Adrenal gland (tissue), 12 donors: ENCODE data around the gene CHRNG. TPM values are rescaled to one million over a fixed set of nuclear protein-coding genes. Genes with fewer than 3 reads are reported as not detected.

Experiments
- DNase-seq, 7 donors: peaks; one replicate each; pipeline ENCODE4 v3.0.0-alpha.2; 2019 to 2020
- H3K27ac ChIP-seq, 5 donors: fragments of 200-600 bp; sonication (generic) in 4 of 5; 1 replicate in 3 of 5; 2 replicates in 2 of 5; pipeline versions ENCODE4 v1.5.1 to v1.8.0; 2016 to 2020; ENCODE audit warnings: mild to moderate bottlenecking in 1 of 5
- H3K27me3 ChIP-seq: fragments of 200-600 bp; 2 replicates; pipeline ENCODE4 v1.8.0; 2021
- H3K36me3 ChIP-seq, 2 donors: fragments of 200-600 bp; replicated peaks in 1 of 2; 1 replicate in 1 of 2; 2 replicates in 1 of 2; pipeline versions ENCODE4 v1.5.1 to v1.8.0; 2018 to 2022
- H3K4me1 ChIP-seq, 2 donors: fragments of 200-600 bp; replicated peaks in 1 of 2; 1 replicate in 1 of 2; 2 replicates in 1 of 2; pipeline versions ENCODE4 v1.5.1 to v1.8.0; 2018 to 2021
- H3K4me3 ChIP-seq, 4 donors: fragments of 200-600 bp; sonication (generic) in 3 of 4; one replicate each; pipeline ENCODE4 v1.5.1; 2016 to 2018
- H3K9me3 ChIP-seq, 3 donors: fragments of 200-600 bp; sonication (generic) in 1 of 3; replicated peaks in 1 of 3; 1 replicate in 2 of 3; 2 replicates in 1 of 3; pipeline versions ENCODE4 v1.5.1 to v1.8.0; 2016 to 2021
- POLR2A ChIP-seq, 2 donors: fragments of 450-650 bp; IDR thresholded peaks; one replicate each; pipeline ENCODE4 v1.6.1; 2017; ENCODE audit warnings: antibody characterized with exemption in 2 of 2, mild to moderate bottlenecking in 2 of 2, moderate library complexity in 1 of 2
- WGBS, 4 donors: extraction: QIAGEN DNeasy Blood & Tissue Kit in 2 of 4; methylation state at CpG; one replicate each; pipeline versions ENCODE4 v1.1.5 to v1.1.7; 2013 to 2017; 5-methylcytosine and 5-hydroxymethylcytosine counted together
- intact Hi-C, 2 donors: fragments of 100-400 bp; cut with DNase I; formaldehyde crosslinking; loops; one replicate each; pipeline versions ENCODE4 v1.14.1 to v1.15.0; 2022 to 2023
- polyA plus RNA-seq, 3 donors: library from polyadenylated mRNA; stranded (reverse); fragments of 200-250 nt in 2 of 3; fragments of 350-450 nt in 1 of 3; fragmentation: Illumina TruSeq in 1 of 3; extraction: RNeasy Lipid Tissue Mini Kit (QIAGEN cat#74804) in 1 of 3; gene quantifications; one replicate each; pipeline ENCODE4 v1.2.3, GENCODE V29; 2013 to 2014
- total RNA-seq, 9 donors: library from RNA; depleted of rRNA in 4 of 9; stranded (reverse); fragments of >200 nt in 4 of 9; fragments of 120-200 nt in 1 of 9; fragmentation: NEBNext Ultra II Directional in 1 of 9; extraction: Animal tissue kit (Norgen Biotek cat#: 25700) in 1 of 9; gene quantifications; one replicate each; pipeline versions ENCODE4 v1.1.0 to v1.2.4, GENCODE V29; 2013 to 2023
- TF ChIP-seq, protein P1 (sequence below), 6 experiments: fragments of 450-650 bp in 4 of 6; fragments of 200-600 bp in 2 of 6; sonication (generic) in 1 of 6; IDR thresholded peaks; 1 replicate in 5 of 6; 2 replicates in 1 of 6; pipeline versions ENCODE4 v1.5.1 to v1.8.0; 2016 to 2021; ENCODE audit warnings: antibody characterized with exemption in 6 of 6, mild to moderate bottlenecking in 2 of 6, moderate library complexity in 1 of 6
- donor health status: healthy with polysubstance abuse.
- donor health status: Bipolar disorder and iron deficiency.
- donor health status: DM: yes; HTN: yes; CAD: no.
- donor health status: DM: no; HTN: no; CAD: no.
- donor health status: DM: no; HTN: no; CAD: no.
- donor health status: DM: yes; HTN: yes; CAD: no.

CHRNG gene
- total and polyA plus RNA-seq, 12 donors = 0.08 to 0.22 TPM; not detected in 10

DNA sequence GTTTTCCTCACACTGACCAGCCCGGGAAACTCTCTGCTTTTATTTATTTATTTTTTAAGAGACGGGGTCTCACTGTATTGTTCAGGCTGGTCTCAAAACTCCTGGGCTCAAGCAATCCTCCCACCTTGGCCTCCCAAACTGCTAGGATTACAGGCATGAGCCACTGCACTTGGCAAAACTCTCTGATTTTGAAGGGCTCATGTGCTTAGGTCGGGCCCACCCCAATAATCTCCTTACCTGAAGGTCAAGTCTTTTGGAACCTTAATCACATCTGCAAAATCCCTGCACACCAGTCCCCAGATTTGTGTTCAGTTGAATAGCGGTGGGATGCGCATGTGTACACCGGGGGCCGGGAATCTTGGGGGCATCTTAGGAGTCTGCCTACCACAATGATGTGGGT lies 44.2 kb upstream of the CHRNG start:
- H3K4me3 ChIP-seq = no peak overlapping the region
- DNase-seq = no peak
- H3K27ac ChIP-seq = no peak overlapping the region
- intact Hi-C loops = no loop called here
- H3K27me3 ChIP-seq = no peaks in the 10 kb centered on the region
- no peaks in the 10 kb centered on the region for H3K36me3 ChIP-seq
- no peaks in the 10 kb centered on the region for H3K4me1 ChIP-seq
- no peaks in the 10 kb centered on the region for H3K9me3 ChIP-seq
- TF ChIP-seq, protein P1, sequence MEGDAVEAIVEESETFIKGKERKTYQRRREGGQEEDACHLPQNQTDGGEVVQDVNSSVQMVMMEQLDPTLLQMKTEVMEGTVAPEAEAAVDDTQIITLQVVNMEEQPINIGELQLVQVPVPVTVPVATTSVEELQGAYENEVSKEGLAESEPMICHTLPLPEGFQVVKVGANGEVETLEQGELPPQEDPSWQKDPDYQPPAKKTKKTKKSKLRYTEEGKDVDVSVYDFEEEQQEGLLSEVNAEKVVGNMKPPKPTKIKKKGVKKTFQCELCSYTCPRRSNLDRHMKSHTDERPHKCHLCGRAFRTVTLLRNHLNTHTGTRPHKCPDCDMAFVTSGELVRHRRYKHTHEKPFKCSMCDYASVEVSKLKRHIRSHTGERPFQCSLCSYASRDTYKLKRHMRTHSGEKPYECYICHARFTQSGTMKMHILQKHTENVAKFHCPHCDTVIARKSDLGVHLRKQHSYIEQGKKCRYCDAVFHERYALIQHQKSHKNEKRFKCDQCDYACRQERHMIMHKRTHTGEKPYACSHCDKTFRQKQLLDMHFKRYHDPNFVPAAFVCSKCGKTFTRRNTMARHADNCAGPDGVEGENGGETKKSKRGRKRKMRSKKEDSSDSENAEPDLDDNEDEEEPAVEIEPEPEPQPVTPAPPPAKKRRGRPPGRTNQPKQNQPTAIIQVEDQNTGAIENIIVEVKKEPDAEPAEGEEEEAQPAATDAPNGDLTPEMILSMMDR (IDR thresholded peaks at IDR 0.05) = no peak
- no peak for TF ChIP-seq POLR2A (IDR thresholded peaks at IDR 0.05)
- 85 to 94% (median 88%) methylated on average over 3 to 7 of the region's 7 CpGs for WGBS, 4 donors

DNA sequence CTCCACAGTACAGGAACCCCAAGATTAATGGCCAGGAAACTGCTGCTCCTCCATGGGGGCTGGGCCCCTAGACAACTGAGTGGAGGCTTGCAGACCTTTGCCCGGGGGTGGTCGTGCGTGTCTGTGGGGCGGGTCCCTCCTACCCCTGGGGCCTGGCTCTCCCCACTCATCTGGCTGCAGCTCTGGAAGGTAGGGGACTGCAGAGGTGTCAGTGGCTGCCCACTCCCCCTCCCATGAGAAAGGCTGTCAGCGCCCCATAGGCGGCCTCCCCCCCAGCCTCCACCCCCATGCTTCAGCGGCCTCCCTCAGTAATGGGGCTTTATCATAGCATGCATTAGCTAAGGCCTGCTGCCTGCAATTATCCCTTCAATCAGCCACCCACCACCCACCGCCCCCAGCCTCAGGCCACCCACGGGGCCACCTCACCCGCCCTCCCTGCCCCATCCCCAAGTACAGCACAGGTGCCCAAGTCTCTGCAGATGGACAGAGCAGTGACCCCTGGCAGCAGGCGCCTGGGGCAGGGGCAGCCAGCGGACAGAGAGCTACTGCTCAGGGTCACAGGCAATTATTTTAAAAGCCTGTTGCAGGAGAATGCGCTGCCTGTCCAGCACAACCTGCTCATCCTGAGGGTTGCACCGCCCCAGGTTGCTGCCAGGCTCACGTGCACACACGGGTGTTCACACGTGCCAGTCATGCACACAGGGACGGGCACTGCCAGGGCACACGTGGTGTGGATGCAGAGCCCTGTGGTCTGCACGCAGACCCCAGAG lies 42.8 kb upstream of the CHRNG start:
- TF ChIP-seq POLR2A (IDR thresholded peaks at IDR 0.05) = no peak
- TF ChIP-seq, protein P1 (IDR thresholded peaks at IDR 0.05) = no peak
- Histone ChIP-seq H3K9me3 (no peaks in the 10 kb centered on the region), H3K27me3 (no peaks in the 10 kb centered on the region), H3K27ac (no peak overlapping the region), H3K36me3 (no peaks in the 10 kb centered on the region), H3K4me3 (no peak overlapping the region), H3K4me1 (peaks cover 5 to 9% of the 10 kb centered on the region in 2 donors)
- intact Hi-C loops = no loop called here
- DNase-seq = no peak
- WGBS, 4 donors = 38 to 78% (median 66%) methylated on average over 2 to 20 of the region's 20 CpGs

DNA sequence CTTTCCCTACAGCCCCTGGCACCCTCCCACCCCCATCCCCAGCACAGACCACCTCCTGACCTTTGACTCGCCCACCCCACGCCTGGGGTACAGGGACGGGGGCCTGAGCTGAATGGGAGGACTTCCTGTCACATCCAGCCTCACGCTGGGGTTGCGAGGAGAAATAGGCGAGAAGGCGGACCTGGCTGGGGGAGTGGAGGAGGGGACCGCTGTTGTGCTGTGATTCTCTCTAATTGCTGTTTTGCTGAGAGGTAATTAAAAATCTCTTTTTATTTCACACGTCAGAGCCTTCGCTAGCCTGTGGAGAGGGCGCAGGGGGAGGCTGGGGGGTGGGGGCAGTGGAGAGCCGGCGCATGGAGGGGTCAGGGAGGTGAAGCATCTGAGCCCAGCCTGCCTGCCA lies 42.1 kb upstream of the CHRNG start:
- TF ChIP-seq POLR2A (IDR thresholded peaks at IDR 0.05) = no peak
- TF ChIP-seq, protein P1 (IDR thresholded peaks at IDR 0.05) = no peak
- Histone ChIP-seq H3K9me3 (no peaks in the 10 kb centered on the region), H3K36me3 (no peaks in the 10 kb centered on the region), H3K4me1 (peaks cover 12 to 16% of the 10 kb centered on the region in 2 donors), H3K27ac (no peak overlapping the region), H3K27me3 (no peaks in the 10 kb centered on the region), H3K4me3 (no peak overlapping the region)
- intact Hi-C loops = no loop called here
- 65 to 85% (median 77%) methylated on average over 13 of the region's 13 CpGs for WGBS, 4 donors
- DNase-seq = no peak

DNA sequence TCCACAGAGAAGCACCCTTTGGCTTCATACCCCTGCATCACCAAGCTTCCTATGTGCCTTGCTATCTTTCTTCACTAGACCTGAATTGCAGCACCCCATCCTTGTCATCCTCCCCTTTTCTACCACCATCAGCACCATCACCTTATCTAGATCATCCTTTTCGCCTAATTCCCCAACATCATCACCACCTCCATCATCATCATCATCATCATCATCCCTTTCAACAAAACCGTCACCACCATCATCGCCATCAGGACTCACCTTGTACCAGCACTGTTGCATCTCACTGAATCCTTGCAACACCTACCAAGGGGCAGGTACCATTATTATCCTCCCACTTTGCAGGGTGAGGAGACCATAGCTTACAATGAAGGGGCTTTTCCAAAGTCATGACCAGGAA lies 41.0 kb upstream of the CHRNG start:
- WGBS, 4 donors = 92 to 100% (median 94%) methylated on average over 3 of the region's 3 CpGs

More for the DNA sequence above, 41.0 kb upstream of the CHRNG start:
- no peak for TF ChIP-seq POLR2A (IDR thresholded peaks at IDR 0.05)
- TF ChIP-seq, protein P1 (IDR thresholded peaks at IDR 0.05) = no peak
- intact Hi-C loops = no loop called here
- no peaks in the 10 kb centered on the region for H3K36me3 ChIP-seq
- no peak overlapping the region for H3K27ac ChIP-seq
- no peak for DNase-seq
- H3K4me1 ChIP-seq = peaks cover 16 to 25% of the 10 kb centered on the region in 2 donors
- no peaks in the 10 kb centered on the region for H3K9me3 ChIP-seq
- H3K4me3 ChIP-seq = no peak overlapping the region
- no peaks in the 10 kb centered on the region for H3K27me3 ChIP-seq
